HG03342 (cell line): ENCODE data around the gene GADD45G.

Experiments
- ATAC-seq: cut with Tn5 transposase; IDR thresholded peaks from one replicate; pipeline ENCODE4 v1.9.1; 2021; ENCODE audit warnings: mild to moderate bottlenecking, moderate library complexity; ENCODE audit not compliant: unreplicated experiment

The GADD45G gene

DNA sequence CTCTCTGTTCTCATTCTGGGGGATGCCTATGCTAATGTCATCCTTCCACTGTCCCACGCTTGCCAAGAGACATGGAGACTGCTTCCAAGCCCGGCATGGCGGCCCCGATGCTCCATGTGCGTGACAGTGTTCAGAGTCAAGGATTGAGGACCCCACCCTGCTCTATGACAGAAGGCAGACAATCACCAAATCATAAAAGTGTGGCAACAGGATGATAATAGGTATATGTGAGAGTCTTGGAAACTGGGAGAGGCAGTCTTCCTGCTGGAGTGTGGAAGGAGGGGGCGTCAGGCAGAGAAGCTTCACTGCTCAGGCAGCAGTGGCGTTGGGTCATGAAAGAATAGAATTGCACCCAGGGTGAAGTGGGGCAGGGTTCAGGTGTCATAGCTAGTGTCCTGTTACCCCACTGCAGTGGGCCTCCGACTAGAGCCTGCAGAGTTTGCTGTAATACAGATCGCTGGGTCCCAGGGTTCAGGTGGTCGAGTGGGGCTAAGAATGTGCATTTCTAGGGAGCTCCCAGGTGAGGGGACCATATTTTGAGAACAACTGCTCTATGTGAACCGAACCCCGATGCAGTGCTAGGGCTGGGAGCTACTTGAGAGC is 12.5 kb upstream of the GADD45G start:
- no peak for ATAC-seq

GRCh38 chr9:89592963-89593726 is 11.7 kb upstream of the GADD45G start:
- no peak for ATAC-seq

DNA sequence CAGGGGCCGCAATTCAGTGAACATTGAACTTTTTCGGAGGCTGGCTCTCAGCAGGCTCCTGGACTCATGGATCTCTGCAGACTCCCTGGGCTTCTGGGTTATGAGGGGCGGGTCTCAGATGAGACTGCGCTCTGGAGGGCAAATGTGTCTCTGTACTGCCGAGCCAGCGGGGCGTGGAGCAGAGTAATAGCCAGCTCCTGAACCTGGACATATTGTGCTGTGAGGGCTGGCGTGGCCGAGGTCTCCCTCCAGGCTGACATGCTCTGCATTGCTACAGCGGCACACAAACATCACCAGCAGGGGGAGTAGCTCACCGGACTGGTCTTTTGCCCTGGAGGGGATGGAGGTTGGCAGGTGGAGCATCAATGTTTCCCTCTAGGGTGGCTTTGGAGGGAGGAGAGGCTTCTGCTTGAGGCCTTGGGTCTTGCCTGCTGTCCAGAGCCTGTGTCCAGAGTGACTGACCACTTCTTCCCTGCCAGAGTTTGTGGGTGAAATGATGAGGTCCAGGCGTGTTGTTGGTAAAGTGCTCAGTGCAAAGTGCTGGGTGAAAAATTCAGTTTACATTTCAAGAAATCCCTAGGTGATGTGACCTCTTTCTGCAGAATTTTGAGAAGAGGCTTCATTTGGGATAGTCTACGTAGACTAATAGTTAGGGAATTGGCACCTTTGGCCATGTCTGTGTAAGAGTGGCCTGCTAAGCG is 10.9 kb upstream of the GADD45G start:
- no peak for ATAC-seq

GRCh38 chr9:89594811-89595550 is 9.8 kb upstream of the GADD45G start:
- ATAC-seq = no peak

DNA sequence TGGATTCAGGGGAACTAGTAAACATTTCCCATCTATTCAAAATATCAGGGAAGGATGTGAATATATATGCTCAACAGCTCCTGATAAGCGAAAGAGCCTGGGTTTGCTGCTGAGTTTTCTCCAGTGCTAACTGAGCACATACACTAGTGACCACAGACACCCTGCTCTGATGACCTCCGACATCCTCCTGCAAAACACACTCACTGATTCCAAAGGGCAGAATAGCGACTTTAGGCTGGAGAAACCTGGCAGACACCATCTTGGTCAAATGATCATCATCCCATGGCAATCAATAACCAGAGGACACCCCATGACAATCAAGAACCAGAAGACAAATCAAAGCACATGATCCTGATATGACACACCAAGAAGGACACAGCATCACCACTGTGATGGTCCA is 9.2 kb upstream of the GADD45G start:
- no peak for ATAC-seq

GRCh38 chr9:89596937-89597555 is 7.8 kb upstream of the GADD45G start:
- ATAC-seq = no peak

DNA sequence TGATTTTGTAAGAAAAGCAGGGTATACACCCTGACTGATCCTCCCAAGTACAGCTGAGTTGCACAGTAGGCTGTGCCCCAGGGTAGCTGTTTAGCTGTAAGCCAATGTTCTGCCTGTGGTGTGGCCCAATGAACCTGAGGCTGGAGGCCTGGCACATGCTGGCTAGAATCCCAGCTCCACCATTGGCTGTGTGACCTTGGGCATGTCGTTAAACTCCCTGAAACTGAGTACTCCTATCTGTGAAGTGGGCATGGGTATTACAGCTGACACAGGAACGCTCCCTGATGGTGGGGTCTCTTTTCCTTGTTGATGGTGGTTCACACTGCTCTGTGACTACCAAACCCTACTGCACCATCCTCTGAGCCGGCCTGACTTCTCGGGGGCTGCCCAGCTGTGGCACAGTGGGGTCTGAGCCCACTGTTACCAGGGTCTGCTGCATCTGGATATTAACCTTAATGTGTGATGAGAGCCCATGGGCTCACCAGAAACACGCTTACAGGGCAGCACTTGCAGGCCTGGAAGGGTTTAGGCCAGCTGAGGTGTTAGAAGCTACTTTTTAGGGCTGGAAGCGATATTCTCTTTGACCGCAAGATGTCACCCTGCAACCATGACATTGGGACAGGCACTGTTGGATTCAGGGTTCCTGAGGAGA is 7.0 kb upstream of the GADD45G start:
- no peak for ATAC-seq

DNA sequence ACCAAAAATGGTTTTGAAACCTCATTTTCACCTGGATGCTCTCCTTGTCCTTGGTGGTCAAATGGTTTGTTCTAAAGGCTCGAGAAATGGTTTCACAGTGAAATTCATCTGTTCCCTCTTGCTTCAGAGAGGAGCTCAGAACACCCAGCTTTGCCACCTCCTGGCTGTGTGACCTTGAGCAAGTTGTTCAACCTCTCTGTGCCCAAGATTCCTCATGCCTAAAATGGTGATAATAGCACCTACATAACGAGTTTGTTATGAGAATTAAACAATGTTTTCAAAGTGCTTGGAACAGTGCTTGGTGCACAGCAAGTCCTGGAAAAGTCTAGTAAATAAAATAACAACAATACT is 6.5 kb upstream of the GADD45G start:
- no peak for ATAC-seq

- ATAC-seq = no peak
Observed at GRCh38 chr9:89598926-89599325, 5.9 kb upstream of the GADD45G start.

GRCh38 chr9:89600831-89601230 is 4.0 kb upstream of the GADD45G start:
- ATAC-seq = no peak

- ATAC-seq = no peak
Observed at GRCh38 chr9:89601306-89601705, 3.5 kb upstream of the GADD45G start.

DNA sequence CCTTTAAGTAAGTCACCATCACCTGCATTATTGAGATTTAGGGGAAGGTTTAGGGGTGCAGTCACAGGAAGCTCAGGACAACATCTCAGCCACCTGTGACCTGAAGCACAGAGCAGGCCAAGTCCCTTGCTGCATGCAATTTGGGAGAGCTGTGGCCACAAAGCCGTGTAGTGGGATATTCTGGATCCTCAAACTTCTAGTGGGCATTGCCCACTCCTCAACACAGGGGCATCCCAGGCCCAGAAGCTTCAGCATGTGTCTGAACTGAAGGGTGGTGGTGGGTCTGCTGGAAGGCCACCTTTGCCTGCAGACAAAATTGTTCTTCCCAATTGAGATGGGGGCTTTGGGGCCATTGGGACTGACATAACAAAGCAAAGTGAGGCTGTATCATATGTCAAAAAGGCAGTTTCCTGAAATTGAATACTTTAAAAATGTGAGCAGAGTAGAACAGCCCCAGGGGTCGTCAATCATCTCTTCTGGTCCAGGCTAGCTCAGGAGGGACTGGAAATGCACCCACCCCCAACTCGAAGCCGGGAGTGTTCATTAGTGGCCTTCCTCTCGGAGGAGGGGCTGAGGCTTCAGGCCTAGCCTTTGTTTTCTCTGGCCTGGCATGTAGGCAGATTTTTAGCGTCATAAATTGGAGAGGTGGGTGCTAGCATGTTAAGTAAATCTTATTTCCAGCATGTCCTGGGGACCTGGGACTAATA is 2.8 kb upstream of the GADD45G start:
- no peak for ATAC-seq

DNA sequence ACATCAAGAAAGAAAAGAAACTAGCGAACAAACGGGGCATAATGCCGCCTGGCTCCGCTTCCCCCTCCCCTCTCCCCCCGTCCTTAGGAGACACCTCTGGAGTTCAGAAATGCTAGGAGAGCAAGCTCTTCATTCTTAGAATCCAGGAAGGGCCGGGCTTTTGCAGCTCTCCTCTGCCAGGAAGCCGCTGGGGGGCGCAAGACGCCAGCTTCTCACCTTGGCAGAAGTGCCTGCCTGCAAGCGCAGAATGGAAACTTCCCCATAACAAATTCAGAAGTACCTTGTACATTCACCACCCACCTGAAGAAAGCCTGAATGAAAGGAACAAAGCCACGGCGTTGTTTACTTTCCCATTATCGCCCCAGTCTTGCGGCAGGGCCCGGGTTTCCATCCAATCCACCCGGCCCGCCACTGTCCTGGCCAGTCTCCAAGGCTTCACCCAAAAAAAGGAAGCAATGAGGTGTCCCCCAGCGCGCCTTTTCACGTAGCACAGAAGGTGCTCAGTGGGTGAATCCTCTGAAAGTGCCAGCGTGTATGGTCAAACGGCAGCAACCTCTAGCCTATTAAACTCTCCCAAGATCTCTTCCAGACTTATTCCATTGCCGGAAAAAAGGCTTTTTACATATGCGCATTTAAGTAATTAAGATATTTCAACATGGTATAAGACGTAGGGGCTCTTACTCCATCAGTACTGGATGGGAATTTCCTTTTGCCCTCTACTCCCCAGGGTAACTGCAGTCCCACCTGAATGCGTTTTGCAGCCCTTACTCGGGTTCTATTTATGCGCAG is 1.6 kb upstream of the GADD45G start:
- ATAC-seq = peak; percentile 37

- ATAC-seq = no peak
Observed at GRCh38 chr9:89603767-89604665, 796 bp upstream of the GADD45G start.

GRCh38 chr9:89605465-89606048 is 745 bp downstream of the GADD45G start:
- no peak for ATAC-seq

DNA sequence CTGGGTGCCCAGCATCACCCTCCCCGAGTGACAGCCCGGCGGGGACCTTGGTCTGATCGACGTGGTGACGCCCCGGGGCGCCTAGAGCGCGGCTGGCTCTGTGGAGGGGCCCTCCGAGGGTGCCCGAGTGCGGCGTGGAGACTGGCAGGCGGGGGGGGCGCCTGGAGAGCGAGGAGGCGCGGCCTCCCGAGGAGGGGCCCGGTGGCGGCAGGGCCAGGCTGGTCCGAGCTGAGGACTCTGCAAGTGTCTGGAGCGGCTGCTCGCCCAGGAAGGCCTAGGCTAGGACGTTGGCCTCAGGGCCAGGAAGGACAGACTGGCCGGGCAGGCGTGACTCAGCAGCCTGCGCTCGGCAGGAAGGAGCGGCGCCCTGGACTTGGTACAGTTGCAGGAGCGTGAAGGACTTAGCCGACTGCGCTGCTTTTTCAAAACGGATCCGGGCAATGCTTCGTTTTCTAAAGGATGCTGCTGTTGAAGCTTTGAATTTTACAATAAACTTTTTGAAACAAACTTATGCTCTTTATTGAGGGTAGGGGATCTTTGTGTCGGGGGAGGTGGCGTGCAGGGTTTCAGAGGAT is 1.3 kb downstream of the GADD45G start:
- no peak for ATAC-seq

DNA sequence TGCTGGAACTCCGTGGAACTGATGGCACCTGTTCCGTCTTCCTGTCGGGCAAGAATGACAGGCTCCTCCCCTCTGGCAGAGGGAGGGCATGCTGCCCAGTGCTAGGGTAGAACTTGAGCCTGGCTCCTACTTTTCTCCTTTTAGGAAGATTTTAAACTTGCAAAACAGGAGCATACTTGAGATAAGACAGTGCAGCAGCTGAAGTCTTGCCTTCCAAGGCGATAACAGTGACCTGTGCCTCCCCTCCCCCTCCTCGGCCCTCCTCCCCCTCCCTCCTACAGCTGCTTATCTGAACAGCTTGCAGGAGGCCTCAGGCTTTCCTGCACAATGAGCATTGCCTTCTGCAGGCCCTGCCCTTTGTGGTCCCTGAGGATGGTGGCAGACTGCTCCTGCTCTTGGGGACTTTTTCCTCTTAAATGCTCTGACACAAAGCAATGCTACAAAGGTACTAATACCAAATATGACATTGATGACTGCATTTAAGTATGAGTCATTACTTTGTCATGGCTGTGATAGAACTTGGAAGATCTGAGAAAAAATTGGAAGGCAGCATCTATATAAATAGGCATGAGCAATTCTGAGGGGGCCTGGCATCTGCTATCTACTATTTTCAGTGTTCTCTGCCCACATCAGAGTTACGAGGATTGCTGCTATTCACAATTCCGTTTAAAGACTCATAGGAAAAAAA is 2.0 kb downstream of the GADD45G start:
- no peak for ATAC-seq
